GM18907 (cell line): ENCODE results near the gene TEX35.
A peak's percentile ranks its signal among the peaks of the same experiment; 100 is the strongest.
"Not testable (repeated sequence)": the region's sequence is repeated elsewhere in the genome, so short reads cannot be mapped to it uniquely, and the experiment has no call there.

ENCODE experiments used
- ATAC-seq: cut with Tn5 transposase; IDR thresholded peaks from one replicate; pipeline ENCODE4 v1.9.1; 2021; ENCODE audit warnings: mild to moderate bottlenecking, moderate library complexity; ENCODE audit not compliant: unreplicated experiment

TEX35 gene

GRCh38 chr1:178493301-178493741, 19.6 kb upstream of the TEX35 start:
- ATAC-seq = no peak

GRCh38 chr1:178494569-178494971, 18.3 kb upstream of the TEX35 start:
- no peak for ATAC-seq

GRCh38 chr1:178495158-178495557, 17.8 kb upstream of the TEX35 start:
- no peak for ATAC-seq

GRCh38 chr1:178495741-178496409, 17.0 kb upstream of the TEX35 start:
- no peak for ATAC-seq

- no peak for ATAC-seq
Measured at GRCh38 chr1:178496410-178497135, 16.3 kb upstream of the TEX35 start, which contains the start of gene CLEC20A. Gene CLEC20A, minus strand, starts transcription at chr1:178496964. Its CDS starts 25 bp downstream, at chr1:178496939.

DNA sequence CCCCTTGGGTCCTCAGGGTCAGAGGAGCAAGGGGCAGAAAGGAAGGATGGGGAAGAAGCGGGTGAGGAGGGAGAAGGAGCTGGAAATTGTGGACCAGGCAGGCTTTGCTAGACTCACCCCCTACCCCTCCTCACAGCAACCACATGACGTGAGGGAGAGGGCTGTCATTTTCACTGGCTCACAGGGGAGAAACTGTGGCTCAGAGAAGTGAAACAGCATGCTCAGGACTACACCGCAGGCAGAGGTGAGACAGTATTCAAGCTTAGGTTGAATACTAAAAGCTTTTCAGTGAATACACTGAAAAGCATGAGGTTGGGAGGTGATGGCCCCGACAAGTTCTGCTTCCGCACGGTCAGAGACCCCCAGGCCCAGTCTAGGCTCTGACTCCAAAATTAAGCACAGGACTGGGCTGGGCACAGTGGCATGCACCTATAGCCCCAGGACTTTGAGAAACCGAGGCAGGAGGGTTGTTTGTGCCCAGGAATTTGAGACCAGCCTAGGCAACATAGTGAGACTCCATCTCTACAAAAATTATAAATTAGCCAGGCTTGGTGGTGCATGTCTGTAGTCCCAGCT, 14.9 kb upstream of the TEX35 start:
- ATAC-seq = no peak

DNA sequence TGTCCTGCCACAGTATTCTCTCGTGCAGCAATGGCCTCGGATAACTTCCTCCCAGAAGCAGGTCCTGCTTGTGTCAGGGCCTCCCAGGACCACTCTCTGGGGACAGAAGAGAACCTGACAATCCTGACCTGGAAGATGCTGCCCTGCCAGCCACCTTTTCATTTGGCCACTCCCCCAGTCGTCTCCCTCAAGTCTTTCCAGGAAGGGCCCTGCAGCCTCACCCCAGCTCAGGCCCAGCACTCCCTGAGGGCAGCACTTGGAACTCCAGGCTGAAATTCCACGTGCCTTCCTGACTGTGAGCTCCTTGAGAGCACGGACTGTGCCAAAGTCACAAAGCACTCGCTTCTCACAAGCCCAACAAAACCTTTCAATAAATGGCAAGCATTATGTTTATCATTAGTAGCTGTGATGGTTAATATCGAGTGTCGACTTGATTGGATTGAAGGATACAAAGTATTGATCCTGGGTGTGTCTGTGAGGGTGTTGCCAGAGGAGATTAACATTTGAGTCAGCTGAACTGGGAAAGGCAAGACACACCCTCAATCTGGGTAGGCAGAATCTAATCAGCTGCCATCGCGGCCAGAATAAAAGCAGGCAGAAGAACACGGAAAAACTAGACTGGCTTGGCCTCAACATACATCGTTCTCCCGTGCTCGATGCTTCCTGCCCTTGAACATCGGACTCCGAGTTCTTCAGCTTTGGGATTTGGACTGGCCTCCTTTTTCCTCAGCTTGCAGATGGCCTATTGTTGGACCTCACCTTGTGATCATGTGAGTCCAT, 13.8 kb upstream of the TEX35 start:
- no peak for ATAC-seq

DNA sequence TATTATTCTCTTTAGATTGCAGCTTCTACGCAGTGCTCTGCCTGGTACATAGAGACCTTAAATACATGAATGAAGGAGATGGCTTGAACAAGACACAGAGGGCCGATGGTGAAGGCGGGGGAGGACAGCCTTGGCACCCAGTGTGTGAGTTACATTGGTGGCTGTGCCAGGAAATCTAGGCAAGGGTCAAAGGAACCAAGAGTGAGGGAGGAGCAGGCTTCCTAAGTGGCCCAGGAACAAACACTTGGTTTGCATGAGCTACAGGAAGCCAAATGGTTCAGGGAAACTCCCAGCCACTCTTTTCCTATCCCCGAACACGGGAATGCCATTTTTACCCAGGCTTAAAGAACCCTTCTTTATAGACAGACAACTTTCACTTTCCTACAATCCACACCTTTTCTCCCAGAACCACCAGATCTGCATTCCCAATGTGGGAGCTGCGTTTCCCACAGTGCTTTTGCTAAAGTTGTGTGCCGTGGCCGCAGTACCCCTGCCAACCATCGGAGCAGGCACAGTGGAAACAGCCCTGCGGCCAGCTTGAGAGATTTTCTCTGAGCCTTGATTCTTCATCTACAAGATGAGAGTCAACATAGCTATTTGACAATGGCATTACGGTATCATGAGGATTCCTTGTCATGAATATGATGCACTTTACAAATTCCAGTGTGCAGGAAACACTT, 12.7 kb upstream of the TEX35 start:
- no peak for ATAC-seq

DNA sequence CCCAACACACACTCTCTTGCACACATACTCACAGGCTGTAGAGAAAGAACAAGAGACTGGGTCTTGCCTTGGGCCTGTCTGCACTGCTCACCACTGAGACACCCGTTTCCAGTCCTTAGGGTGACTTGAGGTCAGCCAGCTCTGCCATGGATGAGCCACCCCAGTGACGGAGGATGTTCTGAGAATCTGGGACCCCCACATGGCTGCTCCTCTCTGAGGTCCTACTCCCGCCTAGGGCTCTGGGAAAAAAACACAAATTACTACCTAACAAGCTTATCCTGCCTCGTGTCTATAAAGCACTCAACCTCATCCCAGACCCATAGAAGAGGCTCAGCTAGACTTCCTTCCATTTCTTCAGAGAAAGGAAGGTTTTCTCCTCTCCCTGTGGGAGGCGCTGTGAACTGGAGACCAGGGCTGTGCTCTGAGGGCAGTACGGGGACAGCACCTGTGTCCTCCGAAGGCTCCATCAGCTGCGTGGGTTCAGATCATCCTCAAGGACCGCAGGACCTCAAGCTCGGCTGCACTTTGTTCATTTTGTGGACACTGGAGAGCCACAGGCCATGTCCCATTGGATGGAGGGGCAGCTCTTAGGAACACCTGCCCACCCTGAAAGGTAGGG, 11.9 kb upstream of the TEX35 start:
- ATAC-seq = peak; percentile 12

GRCh38 chr1:178501705-178502329, 11.1 kb upstream of the TEX35 start:
- ATAC-seq = peak; percentile 77

DNA sequence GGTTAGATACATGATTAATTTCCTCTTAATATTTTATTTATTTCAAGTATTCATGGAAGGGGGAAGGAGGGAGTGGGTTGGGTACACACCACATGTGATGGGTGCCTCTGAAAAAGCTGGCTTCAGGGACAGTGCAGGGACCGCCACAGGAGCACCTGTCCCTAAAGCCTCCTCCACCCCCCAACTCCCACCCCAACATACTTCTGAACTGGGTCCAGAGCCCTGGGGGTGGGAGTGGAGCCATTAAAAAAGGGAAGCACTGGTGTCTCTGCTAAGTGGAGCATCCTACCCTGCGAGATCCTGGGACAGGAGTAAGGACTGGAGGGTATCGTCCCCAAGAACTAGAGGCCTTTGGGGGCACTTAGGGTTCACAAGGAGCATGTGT, 10.6 kb upstream of the TEX35 start:
- ATAC-seq = no peak

- ATAC-seq = no peak
Measured at GRCh38 chr1:178502856-178503255, 10.1 kb upstream of the TEX35 start.

GRCh38 chr1:178503316-178503715, 9.6 kb upstream of the TEX35 start:
- ATAC-seq = not testable (repeated sequence)

DNA sequence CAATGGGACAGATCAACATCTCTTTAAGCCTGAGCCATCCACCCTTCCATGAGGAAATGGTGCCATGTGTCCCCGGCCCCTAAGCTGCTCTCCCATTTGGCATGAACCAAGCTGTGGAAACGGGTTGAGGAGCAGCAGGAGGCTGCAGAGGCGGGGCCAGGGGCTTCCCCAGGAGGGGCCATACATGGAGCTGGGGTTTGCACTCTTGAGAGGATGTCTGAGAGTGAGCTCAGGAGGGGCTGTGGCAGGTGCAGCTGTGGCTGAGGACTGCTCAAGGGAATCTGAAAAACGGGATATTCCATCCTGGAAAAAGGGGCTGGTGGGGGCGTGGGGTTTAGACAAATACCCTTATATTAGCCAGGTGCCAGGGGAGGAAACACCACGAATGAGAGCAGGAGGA, 9.1 kb upstream of the TEX35 start:
- no peak for ATAC-seq

- no peak for ATAC-seq
Measured at GRCh38 chr1:178504286-178504685, 8.6 kb upstream of the TEX35 start.

DNA sequence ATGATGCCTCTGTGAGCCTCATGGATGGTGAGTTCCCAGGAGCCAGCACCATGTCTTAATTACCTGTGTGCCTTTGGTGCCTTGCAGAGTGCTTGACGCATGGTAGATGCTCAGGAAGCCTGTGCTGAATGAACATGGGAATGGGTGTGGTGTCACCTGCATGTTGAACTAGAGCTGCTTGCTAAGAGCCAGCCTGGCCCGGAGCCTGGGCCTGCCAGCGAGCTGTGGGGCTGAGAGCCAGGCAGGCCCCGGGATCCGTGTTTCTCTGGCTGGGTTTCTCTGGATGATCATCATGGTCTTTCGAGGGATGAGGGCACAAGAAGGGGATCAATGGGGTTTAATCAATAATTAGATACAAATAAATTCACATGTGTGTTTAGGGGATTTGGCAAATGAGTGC, 6.7 kb upstream of the TEX35 start:
- no peak for ATAC-seq

DNA sequence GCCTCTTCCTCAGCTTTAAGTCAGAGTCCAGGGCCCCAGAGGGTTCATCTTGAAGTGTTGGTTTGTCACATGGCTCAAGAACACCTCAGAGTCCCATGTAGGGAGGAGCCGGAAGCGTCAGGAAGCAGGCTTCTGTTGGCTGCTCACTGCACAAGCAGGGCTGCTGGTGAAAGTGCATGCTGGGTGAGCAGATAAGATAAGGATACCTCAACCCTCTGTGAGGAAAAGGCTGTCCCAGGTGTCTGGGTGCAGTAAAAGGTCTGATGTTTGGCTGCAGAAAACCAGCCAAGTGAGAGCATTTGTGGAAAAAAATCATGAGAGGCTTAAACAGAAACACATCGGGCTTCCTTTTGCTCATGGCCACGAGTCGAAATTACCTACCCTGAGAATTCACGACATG, 6.2 kb upstream of the TEX35 start:
- ATAC-seq = no peak

DNA sequence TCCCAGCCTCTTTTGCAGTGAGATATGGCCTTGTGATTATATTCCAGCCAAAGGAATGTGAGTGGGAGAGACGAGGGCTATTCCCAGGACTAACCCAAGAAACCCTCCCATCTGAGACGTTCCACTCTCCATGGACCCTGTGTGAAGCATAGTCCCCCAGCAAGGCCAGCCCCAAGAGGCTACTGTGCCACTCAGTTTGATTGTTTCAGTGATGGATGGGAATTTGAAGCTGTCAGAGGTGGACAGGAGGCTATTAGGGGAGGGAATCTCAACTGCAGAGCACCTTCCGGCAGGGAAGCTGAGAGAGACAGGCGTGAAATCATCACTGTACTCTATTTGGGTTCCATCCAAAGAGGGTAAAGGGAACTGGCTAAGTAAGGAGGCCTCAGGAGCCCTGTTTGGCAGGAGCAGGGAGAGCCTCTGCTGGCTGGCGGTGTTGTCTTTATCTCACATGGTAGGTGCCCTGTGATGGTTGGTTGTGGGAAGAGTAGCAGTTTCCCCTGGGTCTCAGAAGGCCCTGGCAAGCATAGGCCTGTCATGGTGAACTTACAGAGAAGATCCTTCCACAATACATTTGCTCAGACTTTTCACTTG, 3.4 kb upstream of the TEX35 start:
- no peak for ATAC-seq

- no peak for ATAC-seq
Measured at GRCh38 chr1:178510155-178510554, 2.8 kb upstream of the TEX35 start.
